GM10248 (cell line): ENCODE data around the gene HDC.

ENCODE experiments used
- CTCF ChIA-PET: fragments of 300-600 bp; sonication (Branson Sonifier 250); formaldehyde crosslinking; extraction: SDS; loops from one replicate; lab custom pipeline; 2021; ENCODE audit warnings: antibody characterized with exemption; lab: Yijun Ruan, JAX
- POLR2A ChIA-PET: fragments of 350-650 bp; sonication (Branson Sonifier 250); formaldehyde crosslinking; extraction: SDS; loops from one replicate; lab custom pipeline; 2020; ENCODE audit warnings: antibody characterized with exemption; lab: Yijun Ruan, JAX
- DNase-seq: peaks from one replicate; pipeline ENCODE4 v3.0.0; 2012; ENCODE audit errors: extremely low spot score
- TF ChIP-seq, protein P1 (sequence below): IDR thresholded peaks from 2 replicates; pipeline ENCODE4 v1.5.1; 2012; ENCODE audit warnings: mild to moderate bottlenecking, low read depth; ENCODE audit errors: extremely low read depth, missing control alignments, control extremely low read depth

Gene HDC

GRCh38 chr15:50260969-50261496 lies 4.5 kb downstream of the HDC start:
- ChIA-PET POLR2A (interaction anchor here (0.6 to 1.1 kb wide), 2 partner anchors 11 to 343 kb away, joined by 3 to 10 read pairs; no protein-coding TSS in a partner anchor), CTCF (interaction anchor here (0.8 to 2.2 kb wide), 3 partner anchors 10 to 55 kb away, joined by 3 to 8 read pairs (median 3); no protein-coding TSS in a partner anchor)
- DNase-seq: peak; percentile 48
- TF ChIP-seq, protein P1, sequence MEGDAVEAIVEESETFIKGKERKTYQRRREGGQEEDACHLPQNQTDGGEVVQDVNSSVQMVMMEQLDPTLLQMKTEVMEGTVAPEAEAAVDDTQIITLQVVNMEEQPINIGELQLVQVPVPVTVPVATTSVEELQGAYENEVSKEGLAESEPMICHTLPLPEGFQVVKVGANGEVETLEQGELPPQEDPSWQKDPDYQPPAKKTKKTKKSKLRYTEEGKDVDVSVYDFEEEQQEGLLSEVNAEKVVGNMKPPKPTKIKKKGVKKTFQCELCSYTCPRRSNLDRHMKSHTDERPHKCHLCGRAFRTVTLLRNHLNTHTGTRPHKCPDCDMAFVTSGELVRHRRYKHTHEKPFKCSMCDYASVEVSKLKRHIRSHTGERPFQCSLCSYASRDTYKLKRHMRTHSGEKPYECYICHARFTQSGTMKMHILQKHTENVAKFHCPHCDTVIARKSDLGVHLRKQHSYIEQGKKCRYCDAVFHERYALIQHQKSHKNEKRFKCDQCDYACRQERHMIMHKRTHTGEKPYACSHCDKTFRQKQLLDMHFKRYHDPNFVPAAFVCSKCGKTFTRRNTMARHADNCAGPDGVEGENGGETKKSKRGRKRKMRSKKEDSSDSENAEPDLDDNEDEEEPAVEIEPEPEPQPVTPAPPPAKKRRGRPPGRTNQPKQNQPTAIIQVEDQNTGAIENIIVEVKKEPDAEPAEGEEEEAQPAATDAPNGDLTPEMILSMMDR: no peak

DNA sequence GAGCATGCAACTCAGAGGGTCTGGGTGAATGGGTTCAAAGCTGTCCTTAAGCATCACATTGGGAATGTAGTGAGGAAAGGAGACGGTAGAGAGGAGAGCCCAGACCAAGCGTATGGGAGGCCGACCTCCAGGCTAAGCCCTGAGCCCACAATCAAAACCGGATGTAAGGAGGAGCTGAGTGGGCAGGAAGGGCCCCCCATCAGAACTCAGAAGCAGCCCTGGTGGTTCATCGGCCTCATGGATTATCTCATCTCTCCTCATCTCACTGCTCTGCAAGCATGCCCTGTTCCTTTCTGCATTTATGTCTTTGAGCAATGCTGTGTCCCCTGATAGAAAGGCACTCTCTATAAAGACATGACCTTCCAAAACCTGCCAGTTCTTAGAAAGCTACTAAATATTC lies 6.2 kb downstream of the HDC start:
- no peak for DNase-seq
- POLR2A ChIA-PET: no interaction called here
- TF ChIP-seq, protein P1: no peak
- CTCF ChIA-PET: interaction anchor here (1.1 to 1.3 kb wide), 2 partner anchors 47 to 57 kb away, joined by 3 read pairs; no protein-coding TSS in a partner anchor

GRCh38 chr15:50257924-50258323 lies 7.6 kb downstream of the HDC start:
- CTCF ChIA-PET: interaction anchor here (1.0 kb wide), 1 partner anchor 9 kb away, joined by 3 read pairs; no protein-coding TSS in a partner anchor
- POLR2A ChIA-PET: no interaction called here
- no peak for DNase-seq
- TF ChIP-seq, protein P1: no peak

- CTCF ChIA-PET: interaction anchor here (1.0 kb wide), 1 partner anchor 9 kb away, joined by 3 read pairs; no protein-coding TSS in a partner anchor
- POLR2A ChIA-PET: no interaction called here
- DNase-seq: no peak
- TF ChIP-seq, protein P1: no peak
These were observed 8.2 kb downstream of the HDC start for GRCh38 chr15:50257332-50257731.

- DNase-seq: no peak
- ChIA-PET POLR2A (no interaction called here), CTCF (no interaction called here)
- TF ChIP-seq, protein P1: no peak
These were observed 9.1 kb downstream of the HDC start for GRCh38 chr15:50256188-50257041.

- ChIA-PET CTCF (no interaction called here), POLR2A (no interaction called here)
- TF ChIP-seq, protein P1: no peak
- DNase-seq: no peak
These were observed 13.0 kb downstream of the HDC start for GRCh38 chr15:50252556-50252955.
